DMS 273 treated with DMSO at 0.1 percent for 48 hours (cell line): ENCODE results near the gene THSD7A.

Experiments
- DNase-seq: peaks from one replicate; lab custom pipeline; 2025; lab: John Stamatoyannopoulos, UW

THSD7A gene

DNA sequence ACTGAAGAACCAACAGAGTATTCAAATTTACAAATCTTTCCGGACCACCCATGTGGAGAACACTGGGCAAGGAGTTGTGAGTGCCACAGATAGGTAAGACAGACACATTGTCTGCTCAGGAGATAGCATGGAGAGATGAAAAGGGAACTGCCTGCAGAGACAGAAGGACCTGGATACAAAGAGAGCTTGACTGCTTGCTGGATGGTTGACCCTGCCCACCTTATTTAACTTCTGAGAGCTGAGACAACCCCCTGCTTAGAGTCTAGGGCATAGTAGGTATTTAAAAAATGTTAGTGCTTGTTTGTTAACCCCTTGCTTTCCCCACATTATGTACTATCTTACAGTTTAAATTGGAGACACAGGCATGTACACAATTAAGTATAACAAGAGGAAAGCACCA, 314.1 kb downstream of the THSD7A start:
- DNase-seq = no peak

DNA sequence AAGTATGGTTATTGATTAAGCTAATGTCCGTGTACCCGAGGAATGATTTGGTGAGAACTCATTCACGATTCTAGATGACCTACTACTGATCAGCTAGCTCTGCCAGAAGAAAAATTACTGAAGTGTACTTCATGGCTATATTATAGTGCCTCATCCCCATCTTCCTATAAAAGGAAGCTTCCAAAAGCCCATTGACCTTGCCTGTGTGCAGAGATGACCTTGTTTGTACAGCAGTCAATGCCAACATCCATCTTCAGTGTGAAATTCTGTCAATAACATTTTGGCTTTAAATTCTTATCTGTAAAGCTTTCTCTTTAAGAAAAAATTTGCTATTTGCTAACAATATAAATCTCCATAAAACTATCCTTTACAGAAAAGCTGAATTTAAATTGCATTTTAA, 315.7 kb downstream of the THSD7A start:
- no peak for DNase-seq

DNA sequence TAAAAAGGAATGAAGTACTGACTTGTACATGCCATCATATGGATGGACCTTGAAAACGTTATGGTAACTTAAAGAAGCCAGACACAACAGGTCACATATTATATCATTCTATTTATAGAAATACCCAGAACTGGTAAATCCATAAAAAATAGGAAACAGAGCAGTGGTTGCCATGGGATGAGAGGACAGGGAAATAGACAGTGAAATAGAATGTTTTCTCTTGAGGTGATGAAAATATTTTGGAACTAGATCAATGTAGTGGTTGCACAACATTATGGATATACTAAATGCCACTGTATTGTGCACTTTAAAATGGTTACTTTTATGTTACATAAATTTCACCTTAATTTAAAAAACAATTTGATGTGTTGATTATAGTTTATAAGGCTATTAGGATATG, 318.5 kb downstream of the THSD7A start:
- no peak for DNase-seq

DNA sequence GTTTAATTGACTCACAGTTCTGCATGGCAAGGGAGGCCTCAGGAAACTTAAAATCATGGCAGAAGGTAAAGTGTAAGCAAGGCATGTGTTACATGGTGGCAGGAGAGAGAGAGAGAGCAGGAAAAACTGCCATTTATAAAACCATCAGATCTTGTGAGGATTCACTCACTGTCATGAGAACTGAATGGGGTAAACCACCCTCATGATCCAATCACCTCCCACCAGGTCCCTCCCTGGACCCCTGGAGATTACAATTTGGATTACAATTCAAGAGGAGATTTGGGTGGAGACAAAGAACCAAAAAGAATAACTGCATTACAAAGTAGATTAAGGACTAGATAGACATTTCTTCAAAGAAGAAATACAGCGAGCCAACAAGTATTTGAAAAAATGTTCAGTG, 324.1 kb downstream of the THSD7A start:
- DNase-seq = no peak

DNA sequence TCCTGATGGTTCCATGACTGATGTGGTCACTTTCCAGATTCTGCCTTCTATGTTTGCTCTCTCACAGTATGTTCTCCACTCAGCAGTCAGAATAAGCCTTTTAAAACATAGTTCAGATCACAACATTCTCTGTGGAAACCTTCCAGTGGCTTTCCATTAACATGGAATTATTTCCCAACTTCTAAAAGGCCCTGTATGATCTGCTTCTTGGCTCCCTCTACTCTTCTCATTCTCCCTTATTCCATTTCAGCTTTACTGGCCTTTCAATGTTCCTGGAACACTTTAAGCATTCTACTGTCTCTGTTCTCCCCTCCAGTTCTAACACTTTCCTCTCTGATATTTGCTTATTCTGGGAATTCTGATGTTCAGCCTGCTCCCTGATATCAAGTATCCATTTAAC, 325.6 kb downstream of the THSD7A start:
- DNase-seq = no peak

DNA sequence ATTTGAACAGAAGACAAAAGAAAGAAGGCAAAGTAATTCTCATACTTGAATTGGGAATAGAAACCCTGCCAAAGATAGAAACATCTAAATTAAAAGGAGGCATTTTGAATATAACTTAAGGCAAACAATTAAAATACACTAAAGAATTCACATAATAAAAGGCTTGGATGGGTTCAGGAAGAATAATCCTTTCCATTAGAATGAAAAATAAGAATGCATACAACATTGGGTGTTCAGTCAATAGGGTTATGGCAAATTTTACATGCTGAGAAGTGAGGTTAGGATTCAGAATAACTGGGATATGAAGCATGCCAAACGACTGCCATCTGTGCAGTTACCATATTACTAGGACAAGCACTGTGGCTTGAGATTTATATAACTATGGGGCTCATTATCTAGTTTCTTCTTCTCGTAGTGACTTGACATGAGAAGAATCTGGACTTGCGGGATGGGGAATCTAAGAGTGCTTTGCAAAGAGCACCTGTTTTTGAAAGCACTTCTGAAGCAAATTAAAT, 326.5 kb downstream of the THSD7A start:
- no peak for DNase-seq

DNA sequence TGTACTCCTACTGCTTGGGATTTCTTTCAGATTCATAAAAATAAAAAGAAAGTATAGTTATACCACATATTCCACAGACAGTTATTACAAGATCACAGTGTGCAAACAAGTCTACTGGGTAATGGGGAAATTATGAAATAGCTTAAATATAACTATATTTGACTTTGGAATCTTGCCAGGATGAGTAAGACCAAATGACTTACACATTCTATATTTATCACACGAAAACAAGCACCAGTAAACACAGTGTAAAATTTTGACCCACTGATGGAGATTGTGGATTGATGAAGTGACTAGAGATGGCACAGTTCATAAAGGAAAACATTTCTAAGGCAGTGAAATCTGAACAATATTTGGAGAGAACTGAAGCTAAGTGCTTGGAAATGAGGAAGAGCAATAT, 339.7 kb downstream of the THSD7A start:
- no peak for DNase-seq

DNA sequence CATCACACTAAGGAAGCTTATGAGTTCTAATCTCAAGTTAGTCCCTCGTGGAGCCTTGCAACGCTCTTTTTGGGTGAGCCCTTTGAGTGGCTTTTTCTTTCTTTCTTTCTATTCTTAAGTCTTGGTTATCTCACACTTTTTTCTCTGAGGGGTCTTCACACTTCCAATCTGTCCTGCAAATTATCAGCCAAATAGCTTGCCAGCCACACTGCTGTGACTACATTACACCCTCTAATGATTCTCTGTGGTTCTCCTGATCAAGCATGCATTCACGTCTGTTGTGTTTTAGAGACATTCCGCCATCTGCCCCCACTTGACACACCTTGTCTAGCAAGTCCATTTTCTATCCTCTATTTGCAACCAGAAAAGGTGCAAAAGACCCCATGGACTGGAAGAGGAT, 340.2 kb downstream of the THSD7A start:
- DNase-seq = no peak

DNA sequence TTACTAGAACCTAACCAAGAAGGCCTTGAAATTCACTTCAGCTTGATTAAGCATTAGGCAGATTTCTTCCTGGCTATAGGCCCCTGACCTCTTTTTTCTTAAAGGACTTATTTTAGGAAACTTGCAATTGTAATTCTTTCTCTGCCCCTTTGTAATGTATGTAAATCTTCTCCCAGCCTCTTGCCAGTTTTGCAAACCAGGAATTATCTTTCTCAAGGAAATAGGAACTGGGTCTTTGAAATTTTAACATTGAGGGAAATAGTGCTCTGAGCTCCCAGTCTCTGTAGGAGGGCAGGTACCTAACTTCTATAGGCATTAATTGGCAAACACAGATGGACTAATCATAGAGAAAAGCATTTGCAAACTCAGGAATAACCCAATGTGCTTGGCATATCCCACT, 342.7 kb downstream of the THSD7A start:
- DNase-seq = no peak

DNA sequence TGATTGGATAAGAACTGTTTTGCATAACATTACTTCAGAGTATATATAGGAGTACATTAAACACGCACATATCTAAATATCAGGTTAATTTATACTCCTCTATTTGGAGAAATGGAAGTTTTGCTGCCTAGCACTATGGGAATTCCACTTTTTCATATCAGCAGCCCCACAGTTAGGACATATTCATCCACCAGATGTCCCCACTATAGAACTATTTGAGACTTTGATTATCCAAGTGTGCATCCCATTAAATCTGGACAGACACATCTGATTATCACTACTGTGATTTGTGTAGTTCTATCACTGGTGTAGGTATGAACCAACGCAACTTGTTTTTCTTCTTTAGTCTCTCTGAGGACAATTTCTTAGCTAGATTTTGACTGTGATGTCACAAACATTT, 345.7 kb downstream of the THSD7A start:
- DNase-seq = no peak

DNA sequence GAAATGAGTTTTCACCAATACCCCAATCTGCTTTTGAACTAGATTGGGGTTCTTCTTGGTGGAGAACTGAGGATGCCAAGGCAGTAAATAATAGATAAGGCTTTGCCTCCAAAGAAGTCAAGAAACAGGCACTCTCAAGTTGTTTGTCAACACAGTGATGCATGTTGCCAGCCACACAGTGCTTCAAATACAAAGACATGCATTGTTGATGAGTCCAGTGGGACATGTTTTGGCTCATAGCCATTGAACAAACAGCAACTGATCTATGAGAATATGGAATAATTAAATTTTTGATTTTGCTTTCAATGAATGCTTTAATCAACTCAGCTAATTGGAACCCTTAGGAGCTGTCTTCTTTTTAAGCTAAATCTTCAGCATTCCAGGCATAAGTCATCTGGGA, 346.4 kb downstream of the THSD7A start:
- DNase-seq = no peak

DNA sequence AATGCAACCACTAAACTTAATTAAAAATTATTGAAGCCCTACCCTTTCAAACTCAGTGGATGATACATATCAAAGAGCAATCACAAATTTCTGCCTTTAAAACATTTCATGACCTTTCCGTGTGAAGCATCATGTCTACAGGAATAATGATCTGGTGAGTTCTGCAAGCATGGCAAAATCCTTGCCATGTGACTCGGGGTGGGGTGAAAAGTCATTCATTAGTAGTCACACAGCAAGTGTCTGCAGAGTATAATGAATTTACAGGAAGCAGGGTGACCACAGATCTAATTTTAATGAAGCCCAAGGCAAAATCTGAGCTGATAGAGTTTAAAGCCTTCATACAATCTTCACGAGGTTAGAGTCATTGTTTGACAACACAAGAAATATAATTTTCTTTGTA, 351.9 kb downstream of the THSD7A start:
- no peak for DNase-seq

DNA sequence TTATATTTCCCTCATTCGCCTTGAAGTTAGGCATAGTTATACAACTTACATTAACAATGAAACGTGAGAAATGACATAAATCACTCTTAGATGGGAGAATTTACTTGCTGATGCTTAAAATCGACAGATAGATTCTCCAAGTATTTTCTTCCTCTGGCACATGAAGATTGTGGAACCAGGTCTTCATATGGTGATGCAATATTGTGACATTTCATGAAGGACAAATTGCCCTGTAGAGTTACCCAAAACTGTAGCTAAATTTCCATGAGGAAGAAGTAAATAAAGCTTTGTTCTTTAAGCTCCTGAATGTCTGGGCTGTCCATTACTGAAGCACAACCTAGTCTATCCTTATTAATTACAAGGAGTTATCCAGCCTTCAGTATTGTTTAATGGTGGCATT, 353.1 kb downstream of the THSD7A start:
- DNase-seq = no peak

DNA sequence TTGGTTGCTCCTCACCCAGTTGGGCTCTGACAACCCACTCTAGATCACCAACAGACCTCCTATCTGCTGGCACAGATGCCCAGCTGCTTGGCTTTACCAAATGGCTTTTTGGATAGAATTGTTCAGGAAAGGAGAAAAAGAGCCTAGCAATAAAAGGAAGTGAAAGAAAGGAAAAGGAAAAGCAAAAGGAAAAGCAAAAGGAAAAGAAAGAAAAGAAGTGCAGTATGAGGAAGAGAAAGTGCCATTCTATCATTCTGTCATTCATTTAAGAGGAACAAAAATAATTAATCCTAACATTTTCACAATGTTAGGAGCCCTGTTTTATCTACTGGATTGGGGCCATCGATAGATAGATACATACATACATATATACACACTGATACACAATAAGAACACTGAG, 353.6 kb downstream of the THSD7A start:
- DNase-seq = no peak

DNA sequence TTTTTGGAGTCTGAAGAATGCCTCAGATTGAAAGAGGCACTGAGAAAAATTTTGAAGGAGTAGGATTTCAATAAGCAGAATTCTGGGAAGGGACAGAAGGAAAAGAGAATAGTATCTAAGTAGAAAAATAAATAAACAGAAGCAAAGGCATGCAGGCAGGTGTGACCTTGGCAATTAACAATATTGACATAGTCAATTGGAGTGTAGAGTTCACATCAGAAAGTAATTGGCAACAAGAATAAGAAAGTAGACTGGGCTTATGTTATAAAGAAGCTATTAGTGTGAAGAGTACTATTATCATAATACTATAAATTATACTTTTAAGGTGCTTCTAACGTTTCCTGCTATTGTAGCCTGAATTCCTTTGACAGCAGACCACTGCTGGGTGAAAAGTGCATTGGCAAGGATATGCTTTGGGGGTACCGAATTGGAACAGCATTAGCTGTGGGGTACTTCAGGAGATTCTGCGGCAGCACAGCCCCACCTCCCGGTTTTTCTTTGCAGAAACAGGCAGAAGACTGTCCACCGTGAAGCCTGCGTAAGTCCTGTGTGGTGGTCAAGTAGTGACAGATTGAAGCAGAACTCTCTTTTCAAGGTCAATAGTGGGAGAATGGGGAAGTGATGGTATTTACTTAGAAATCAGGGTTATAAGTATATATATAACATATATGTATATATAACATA, 357.0 kb downstream of the THSD7A start:
- DNase-seq = no peak

DNA sequence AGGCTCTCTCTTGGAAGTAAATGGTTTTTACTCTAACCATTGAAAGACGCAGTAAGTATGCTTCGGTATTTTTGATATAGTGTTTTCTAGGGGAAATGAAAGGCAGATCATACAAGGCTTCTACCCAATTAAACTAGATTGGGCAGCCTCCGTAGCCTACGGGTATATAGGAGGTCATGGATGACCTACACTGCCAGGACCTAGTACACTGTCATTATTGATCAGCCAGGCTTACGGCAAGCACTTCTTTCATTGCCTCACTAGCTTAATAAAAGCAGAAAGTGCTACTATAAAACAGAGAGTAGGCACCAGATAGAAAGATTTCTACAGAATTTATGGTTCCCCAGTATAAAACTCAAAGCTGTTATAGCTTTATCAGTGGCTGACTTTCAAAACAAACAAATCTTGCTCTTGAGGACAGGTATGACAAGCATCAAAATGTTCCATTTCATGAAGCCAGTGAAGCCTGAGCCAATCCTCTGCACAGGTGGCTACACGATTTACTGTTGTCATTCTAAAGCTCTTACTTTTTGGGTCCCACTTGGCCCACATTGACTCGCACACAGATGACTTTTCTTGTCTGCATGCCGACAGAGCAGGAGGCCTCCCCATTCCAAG, 358.1 kb downstream of the THSD7A start:
- DNase-seq = no peak

DNA sequence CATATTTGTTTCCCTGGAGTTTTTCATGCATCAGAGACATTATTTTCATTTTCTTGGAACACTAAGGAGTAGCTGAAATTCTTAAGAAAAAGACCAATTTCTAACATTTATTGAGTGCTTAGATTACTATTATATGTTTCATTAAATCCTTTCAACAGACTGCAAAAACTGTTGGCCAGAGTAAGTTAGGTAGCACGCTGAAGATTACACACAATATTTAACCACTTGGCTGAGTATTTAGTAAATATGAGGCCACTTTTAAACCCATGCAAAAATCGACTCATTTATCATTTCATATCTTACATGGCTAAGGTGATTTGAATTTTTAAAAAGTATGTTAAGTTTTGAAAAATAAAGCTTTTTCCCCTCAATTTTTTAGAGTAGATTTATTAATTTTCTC, 358.8 kb downstream of the THSD7A start:
- DNase-seq = no peak

DNA sequence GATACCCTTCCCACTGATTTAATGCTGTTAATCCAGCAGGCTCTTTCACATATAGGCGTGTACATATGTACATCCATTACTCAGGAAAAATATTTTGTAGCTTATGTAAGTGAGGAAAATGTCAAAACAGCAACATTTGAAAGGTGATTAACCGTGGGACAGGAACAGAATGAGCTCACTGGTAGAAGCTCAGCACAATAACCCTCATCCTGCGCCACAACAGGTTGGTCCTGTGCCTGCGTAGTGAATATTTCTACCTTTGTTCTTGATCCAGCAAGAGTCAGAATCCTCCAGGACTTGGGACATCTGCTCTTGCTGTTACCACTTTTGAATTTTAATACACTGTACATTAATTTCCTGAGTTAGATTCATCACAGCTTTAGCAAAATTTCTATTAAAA, 359.4 kb downstream of the THSD7A start:
- DNase-seq = no peak

DNA sequence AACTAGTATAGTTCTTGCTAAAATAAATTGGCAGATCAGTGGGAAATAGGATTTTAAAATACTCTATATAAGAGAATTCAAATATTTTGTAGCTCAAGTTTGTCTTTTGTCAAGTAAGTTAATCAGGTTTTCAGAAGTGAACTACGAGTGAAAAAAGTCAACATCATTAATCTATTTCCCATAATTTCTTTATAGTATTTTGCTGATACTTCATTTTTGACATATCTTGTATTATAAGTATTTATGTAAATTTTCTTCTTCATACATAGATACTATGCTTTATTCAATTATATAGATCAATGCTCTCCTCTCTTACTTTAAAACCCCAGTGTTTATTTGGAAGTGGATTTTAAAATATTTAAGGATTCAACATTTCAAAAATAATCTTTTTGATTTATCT, 360.7 kb downstream of the THSD7A start:
- no peak for DNase-seq

DNA sequence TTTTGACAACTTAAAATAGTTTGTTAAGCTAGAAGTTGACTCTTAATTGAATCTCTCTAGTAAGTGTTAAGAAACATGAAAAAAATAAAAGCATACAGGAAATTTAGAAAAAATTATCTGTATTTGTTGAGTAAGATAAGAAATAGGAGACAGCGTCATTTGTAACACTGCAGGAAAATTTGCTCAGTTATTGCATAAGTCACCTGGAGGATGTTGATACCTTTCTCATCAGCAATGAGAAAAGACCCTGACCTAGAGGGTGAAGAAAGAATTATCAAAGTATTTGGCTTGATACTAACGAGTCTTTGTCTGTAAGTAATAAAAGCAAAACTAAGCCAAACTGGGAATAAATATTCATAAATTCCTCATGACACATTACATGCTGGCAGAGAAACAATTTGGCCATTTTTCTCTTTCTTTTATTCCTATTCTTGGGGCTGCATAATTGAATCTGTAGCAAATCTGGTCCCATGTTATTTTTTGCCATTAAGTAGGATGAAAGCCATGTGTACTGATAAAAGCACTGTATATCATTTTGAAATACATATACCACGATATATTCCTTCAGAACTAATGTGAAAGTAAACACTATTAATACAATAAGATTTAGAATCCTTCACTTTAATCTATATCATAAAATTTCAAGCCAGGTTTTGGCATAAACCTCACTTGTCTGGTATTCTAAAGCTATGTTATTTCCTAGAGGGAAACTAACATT, 362.8 kb downstream of the THSD7A start:
- DNase-seq = no peak

DNA sequence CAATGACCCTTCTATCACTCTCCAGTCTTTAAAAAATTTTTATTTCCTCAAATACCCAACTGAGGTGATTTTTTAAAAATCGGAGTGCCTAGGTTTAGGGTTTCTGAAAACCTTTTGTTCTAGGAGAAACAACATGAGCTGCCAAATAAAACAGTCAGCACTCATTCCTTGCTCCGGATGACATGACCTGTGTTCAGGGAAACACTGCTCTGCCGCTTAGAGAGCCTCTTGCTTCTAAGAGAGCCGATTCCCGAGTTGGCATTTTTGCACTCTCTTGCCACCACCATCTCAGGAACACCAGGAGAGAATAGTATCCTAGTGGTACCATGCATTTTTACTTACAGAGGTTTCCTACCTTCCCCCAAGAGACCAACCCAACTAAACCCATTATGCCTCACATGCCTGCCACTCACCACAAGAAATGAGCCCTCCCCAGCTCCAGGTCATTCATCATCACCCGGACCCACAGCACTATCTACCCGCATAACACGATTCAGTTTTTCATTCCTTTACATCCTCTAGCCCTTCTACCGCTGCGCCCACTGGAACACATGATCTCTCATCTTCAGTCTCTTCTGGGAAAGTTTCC, 365.4 kb downstream of the THSD7A start:
- DNase-seq = no peak

DNA sequence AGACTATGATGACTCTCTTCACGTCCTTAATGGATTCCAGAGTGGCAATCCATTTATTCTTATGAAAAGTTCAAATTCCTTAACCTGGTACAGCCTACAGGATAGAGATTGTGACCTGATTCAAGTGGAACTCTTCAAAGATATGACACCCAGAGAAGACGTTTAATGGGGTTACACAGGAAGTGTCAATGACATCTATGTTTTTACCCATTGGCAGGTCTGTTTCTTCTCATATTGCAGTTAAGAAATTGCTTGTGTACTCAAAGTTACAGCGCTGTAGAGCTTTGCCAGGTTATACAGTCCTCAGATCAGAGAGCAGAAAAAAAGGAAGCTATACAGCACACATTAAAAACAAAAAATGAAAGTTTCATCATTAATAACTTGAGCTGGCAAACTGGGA, 367.4 kb downstream of the THSD7A start:
- DNase-seq = no peak

DNA sequence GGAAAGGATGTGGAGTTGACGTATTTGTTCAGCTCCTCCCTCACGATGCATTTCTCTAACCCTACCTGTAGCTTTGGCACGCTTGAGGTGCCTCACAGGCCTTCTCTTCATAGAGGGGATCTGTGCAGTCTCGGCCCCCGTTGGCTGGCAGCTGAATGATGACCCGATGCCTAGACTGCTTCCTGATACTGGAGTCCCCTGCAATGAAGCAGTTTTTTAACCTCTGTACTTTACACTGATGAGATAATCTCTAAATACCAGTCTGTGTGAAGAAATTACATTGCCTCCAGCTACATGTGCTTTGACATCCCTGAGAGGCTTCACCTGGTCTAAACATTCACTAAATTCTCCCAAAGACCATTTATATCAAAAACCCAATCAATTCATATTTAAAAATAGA, 370.1 kb downstream of the THSD7A start:
- no peak for DNase-seq
